GM12801 (cell line): ENCODE results near the gene RUNX3.

ENCODE experiments used
- CTCF ChIP-seq: IDR thresholded peaks from one replicate; pipeline ENCODE4 v1.5.1; 2011; ENCODE audit warnings: control low read depth; ENCODE audit not compliant: insufficient read length; ENCODE audit errors: extremely low read depth

Gene RUNX3

DNA sequence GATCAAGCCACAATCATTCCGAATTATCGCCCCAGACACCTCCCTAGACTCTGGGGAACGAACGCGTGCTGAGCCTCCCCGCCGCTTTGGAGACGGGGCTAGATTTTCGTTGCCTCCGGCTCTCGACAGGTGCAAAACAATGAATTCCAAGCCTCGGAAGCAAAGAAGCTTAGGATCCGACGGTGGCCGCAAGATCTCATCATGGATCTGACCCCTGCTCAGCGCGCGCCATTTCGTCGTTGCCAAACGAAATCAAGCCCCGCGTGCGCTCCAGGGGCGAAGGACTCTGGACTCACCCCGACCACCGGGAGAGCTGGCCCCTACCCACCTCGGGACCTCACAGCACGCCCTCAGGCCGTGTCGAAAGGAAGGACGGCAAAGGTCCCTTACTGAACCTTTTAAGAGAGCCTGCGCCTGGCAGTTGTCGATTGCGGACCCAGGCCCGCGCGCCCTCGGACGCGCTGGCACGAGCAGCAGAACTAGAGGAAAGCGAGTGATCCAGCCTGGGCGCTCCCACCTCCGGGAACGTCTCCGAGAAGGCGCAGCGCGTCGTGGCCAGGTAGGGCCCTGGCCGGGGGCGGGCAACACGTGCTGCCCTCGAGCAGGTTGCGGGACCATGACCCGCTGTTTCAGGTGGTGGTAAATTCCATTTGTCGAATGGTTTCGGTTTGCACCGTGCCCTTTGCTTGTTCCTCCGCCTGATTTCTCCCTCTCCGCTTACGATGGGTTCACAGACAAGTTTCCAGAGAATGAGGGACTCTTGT, 1.6 kb upstream of the RUNX3 start:
- no peak for TF ChIP-seq CTCF

DNA sequence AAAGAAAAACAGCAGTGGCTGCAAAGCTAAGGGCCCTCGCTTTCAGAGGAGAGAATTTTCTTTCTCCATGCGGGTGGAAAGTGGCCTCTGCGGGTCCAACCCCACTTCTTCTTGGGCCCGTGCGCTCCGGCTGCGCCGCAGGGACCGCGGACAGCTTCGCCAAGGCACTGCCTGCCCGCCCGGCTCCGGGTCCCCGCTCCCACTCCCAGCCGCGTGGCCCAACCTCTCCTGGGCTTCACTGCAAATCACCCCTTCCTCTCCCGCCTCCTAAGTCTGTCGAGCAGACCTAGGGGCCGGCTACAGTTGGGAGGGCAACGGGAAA, 1.0 kb upstream of the RUNX3 start:
- no peak for TF ChIP-seq CTCF

GRCh38 chr1:24929398-24930259, 447 bp downstream of the RUNX3 start:
- TF ChIP-seq CTCF: no peak

DNA sequence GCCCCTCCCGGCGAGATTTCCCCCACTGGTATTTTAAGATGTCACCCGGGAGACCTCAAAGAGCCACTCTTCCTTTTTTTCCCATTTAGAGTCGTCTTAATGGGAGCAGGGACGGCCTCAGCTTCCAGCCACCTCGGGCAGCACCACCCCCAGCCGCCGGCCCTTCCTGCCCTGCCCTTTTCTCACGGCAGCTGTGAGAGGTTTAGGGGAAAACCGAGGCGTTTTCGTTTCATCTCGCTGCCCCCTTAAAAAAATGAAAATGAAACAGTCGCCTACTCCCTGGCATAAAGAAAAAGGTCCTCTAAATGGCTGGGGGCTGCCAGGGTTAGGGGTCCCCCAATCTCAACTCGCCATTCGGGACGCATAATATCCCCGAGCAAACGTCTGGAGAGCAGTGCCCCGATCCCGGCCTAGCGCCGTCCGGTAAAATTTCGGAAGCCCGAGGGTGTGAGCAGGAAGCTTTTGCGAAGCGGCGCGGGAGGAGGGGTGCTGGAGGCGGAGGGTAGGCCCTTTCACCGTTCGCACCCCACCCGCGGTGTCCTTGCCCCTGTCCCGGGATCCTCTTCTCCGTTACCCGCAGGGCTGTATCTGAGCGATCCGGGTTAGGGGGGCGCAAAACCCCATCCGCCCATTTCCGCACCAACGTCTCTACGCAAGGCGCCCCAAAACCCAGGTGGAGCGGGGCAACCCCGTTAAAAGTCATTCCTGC, 1.2 kb downstream of the RUNX3 start:
- no peak for TF ChIP-seq CTCF

DNA sequence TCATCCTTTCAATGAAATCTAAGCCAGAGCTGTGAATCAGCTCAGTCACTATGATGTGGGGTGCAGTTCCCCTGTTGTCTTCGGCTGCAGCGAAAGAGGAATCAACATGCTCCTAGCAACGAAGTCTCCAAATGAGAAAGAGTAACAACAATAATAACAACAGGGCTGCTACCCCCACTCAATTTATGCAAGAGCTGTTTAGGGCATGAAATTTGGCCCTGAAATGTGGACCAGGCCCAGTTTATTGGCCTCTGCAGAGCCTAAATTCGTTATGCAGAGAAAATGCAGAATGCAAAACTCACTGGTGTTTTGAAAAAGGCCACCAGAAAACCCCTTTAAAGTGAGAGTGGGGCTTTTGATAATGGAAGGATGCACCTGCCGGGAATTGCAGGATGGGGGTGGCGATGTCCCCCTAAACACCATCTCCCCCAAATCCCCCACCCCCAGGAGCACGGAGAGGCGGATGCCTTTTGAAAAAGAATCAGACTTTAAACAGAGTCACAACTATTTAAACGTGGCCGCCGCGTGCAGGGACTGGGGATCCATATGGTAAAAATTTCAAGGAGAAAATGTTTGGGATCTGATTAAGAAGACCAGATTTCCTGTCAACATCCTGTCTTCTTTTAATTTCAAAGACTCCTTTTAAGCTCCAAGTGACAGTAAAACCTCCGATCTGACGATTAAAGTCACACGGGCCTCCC, 1.9 kb downstream of the RUNX3 start:
- no peak for TF ChIP-seq CTCF

GRCh38 chr1:24927473-24927872, 2.6 kb downstream of the RUNX3 start:
- no peak for TF ChIP-seq CTCF
